Smooth muscle cell of the brain vasculature (primary cell): ENCODE data around the gene MYBPC2.

ENCODE experiments used
- DNase-seq: peaks from one replicate; pipeline ENCODE4 v3.0.0-alpha.2; 2012; ENCODE audit warnings: low read depth, low spot score

The MYBPC2 gene

DNA sequence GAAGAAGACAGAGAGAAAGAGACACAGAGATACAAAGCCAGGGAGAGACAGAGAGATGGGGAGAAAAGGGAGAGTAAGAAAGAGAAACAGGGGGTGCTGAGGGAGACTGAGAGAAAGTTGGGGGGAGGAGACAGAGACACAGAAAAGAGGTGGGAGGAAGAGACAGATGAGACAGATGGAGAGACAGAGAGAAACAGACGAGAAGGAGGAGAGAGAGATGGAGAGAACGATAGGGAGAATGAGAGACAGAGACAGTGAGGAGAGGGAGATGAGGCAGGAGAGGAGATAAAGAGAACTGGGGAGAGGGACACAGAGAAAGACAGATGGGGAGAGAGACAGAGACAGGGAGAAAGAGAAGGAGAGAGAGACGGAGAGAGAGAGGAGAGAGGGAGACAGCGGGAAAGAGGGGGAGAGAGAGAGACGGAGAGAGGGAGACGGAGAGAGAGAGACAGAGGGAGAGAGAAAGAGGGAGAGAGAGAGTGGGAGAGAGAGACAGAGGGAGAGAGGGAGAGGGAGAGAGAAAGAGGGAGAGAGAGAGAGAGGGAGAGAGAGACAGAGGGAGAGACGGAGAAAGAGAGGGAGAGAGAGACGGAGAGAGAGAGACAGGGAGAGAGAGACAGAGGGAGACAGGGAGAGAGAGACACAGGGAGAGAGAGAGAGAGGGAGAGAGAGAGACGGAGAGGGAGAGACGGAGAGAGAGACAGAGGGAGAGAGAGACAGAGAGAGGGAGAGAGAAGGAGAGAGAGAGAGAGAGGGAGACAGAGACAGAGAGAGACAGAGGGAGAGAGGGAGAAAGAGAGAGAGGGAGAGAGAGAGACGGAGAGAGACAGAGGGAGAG lies 65.7 kb downstream of the MYBPC2 start:
- DNase-seq: no peak

DNA sequence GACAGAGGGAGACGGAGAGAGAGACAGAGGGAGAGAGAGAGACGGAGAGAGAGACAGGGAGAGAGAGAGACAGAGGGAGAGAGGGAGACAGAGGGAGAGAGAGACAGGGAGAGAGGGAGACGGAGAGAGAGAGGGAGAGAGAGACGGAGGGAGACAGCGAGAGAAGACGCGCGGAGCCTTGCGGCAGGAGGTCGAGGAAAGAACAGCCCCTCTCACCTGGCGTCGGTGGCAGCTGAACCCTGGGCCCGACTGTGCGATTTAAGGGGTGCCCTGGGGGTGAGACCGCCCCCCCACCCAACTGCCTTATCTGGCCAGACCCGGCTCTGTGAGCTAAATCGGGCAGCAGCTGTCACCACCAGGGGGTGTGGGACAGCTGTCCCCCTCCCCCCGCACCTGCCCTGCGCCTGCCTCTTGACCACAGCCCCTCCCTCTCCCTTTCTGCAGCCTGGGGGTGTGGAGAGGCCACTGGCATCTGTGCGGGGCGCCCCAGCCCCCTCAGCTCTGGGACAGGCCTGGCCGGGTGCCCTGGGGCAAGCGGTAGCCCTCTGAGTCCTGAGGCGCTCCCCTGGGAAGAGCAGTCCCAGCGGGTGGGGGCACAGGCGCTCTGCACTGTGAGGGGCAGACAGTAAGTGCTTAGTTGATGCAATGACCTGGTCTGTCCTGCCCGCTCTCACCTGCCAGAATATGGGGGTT lies 67.5 kb downstream of the MYBPC2 start:
- no peak for DNase-seq

DNA sequence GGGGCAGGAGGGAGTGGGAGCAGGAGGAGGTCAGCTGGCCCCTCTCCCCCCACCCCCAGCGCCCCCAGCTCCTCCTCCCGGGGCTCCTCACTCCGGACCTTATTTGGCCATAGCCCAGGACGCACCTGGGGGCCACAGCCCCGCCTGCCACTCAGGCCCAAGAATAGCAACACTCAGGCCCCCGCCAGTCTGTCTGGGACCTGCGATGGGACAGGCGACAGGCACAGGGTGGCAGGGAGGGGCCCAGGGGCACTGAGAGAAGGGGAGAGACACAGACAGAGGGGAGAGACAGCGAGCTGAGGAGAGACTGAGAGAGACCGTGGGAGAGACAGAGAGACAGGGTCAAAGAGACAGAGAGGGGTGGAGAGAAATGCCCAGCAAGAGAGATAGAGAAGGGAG lies 68.1 kb downstream of the MYBPC2 start:
- DNase-seq: no peak

DNA sequence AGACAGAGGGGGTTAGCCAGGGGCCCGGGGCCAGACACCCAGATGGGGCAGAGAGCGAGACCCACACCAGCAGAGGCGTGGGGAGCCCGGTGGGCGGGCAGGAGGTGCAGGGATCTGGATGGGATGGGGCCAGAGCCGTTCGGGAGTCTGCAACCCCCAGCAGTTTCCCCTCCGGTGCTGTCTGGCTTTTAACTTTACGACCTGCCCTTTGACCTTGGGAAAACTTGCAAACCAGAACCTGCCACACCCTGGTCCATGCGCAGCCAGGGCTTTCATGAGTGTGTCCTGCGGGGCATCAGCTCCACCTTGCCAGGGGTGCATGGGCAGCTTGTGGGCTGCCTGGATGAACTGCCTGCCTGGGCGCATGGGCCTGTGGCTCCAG lies 68.5 kb downstream of the MYBPC2 start:
- no peak for DNase-seq

- no peak for DNase-seq
Observed at GRCh38 chr19:50501568-50502475, 69.1 kb downstream of the MYBPC2 start.

- DNase-seq: no peak
Observed at GRCh38 chr19:50505856-50506611, 73.3 kb downstream of the MYBPC2 start.

DNA sequence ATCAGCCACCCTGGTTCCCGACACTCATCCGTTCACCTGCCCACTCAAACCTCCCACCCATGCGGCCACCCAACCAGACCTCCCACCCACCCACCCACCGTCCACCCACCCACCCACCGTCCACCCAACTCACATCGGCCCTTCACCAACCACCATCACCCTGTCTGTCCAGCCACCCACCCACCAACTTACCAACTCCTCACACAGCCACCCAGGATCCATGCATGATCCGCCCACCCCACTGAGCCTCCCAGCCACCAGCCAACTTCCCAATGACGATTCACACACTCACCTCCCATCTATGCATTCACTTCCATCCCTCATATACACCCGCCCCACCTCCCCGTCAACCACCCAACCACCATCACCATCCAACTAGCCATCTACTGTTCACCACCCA lies 74.0 kb downstream of the MYBPC2 start:
- no peak for DNase-seq

DNA sequence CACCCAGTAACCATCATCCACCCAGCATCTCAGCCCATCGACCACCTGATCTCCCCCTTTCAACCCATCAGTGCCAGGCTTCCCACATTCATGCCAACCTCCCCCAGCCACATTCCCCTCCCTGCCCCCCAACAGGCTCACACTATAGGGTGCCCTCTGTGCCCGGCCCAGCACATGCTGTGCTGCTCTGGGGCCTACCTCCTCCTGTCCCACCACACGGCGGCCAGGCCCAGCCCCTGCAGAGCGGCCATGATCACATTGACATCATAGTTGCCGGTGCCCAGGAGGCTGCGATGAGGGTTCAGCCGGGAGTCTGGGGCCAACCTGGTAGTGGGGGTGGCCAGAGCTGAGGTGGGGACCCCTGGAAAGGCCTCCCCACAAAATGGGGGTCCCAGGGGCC lies 74.7 kb downstream of the MYBPC2 start:
- DNase-seq: no peak

GRCh38 chr19:50508843-50509190 lies 76.1 kb downstream of the MYBPC2 start:
- no peak for DNase-seq

DNA sequence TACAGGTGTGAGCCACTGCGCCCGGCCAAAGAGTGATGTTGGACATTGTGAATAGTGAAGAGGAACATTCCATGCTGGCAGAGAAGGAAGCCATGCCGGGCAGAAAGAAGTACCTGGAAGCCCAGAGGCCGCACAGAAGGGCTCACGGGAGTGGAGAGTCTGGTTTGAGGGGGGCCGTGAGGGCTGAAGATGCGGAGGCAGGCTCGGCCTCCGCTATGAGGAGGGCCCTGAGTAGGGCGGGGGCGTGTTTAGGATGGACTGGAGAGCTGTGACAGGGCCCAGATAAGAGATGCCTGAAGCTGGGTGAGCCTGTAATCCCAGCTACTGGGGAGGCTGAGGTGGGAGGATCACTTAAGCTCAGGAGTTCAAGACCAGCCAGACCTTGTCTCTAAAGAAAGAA lies 76.7 kb downstream of the MYBPC2 start:
- DNase-seq: no peak

DNA sequence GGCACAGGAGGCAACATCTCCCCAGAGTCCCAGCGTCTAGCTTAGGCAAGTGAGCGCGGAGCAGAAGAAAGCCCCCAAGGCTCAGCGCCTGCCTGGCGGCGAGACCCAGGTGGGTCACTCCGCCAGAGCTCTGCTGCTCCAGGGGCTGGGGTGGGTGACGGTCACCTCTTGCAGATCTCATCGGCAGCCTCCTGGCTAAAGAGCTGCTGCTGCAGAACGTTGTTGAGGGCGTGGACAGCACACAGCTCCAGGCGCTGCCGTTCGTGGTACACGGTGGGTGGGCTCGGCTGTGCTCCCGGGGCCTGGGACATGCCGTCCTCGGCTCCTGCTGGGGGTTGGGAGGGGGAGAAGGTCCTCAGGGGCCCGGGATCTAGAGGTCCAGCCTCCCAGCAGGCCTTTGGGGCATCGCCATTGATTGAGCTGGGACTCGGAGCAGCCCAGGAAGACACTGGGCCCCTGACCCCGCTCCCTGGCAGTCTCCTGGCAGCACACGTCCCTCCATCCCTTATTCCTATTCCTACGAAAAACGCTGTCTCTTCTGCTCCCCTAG lies 77.5 kb downstream of the MYBPC2 start:
- no peak for DNase-seq

DNA sequence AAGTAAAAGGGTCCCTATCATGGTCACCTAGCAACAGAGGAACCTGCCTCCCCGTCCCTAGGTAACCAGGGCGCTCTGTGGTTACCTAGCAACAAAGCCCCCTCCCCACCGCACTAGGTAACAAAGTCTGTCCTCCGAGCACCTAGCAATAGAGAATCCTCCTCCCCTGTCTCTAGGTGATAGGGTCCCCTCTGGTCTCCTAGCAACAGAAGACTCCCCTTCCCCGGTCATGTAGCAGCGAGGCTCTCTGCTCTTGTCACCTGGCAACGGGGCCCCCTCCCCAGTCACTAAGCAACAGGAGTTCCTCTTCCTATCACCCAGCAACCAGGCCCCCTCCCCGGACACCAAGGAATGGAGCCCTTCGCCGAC lies 78.0 kb downstream of the MYBPC2 start:
- DNase-seq: no peak

- DNase-seq: peak; percentile 97
Observed at GRCh38 chr19:50511069-50511822, 78.6 kb downstream of the MYBPC2 start, which contains the start of gene JOSD2. Gene JOSD2, minus strand, starts transcription at chr19:50511191. Its CDS starts 760 bp downstream, at chr19:50510431.

- DNase-seq: no peak
Observed at GRCh38 chr19:50512112-50512998, 79.7 kb downstream of the MYBPC2 start.

- DNase-seq: no peak
Observed at GRCh38 chr19:50512999-50513745, 80.5 kb downstream of the MYBPC2 start.

GRCh38 chr19:50513746-50514345 lies 81.2 kb downstream of the MYBPC2 start, which contains the start of gene ASPDH:
Gene ASPDH, minus strand, starts transcription at chr19:50513913. Its CDS starts 90 bp downstream, at chr19:50513823.
- no peak for DNase-seq

GRCh38 chr19:50514346-50515167 lies 81.9 kb downstream of the MYBPC2 start:
- no peak for DNase-seq
